Chondrocyte (in vitro differentiated cells): Measurements from ENCODE around the gene VPS13C. TPM values are rescaled to one million over a fixed set of nuclear protein-coding genes. Genes with fewer than 3 reads are reported as not detected.

Experiments used
- DNase-seq: peaks from one replicate; pipeline ENCODE4 v3.0.0; 2021; ENCODE audit warnings: mixed read lengths, low spot score
- H3K27ac Mint-ChIP-seq: one replicate; pipeline ENCODE4 v1.8.0; 2021; ENCODE audit warnings: mild to moderate bottlenecking, moderate library complexity, mixed read lengths; ENCODE audit not compliant: unreplicated experiment
- H3K27me3 Mint-ChIP-seq: 2 replicates; pipeline ENCODE4 v1.8.0; 2021; ENCODE audit warnings: low read depth, mixed read lengths
- H3K36me3 Mint-ChIP-seq: 2 replicates; pipeline ENCODE4 v1.8.0; 2021; ENCODE audit warnings: low read depth, mixed read lengths
- H3K4me1 Mint-ChIP-seq: 2 replicates; pipeline ENCODE4 v1.8.0; 2021; ENCODE audit warnings: low read depth, mild to moderate bottlenecking, mixed read lengths
- H3K4me3 Mint-ChIP-seq: one replicate; pipeline ENCODE4 v1.8.0; 2021; ENCODE audit warnings: mild to moderate bottlenecking, moderate library complexity, mixed read lengths; ENCODE audit not compliant: unreplicated experiment
- H3K9me3 Mint-ChIP-seq: 2 replicates; pipeline ENCODE4 v1.8.0; 2021; ENCODE audit warnings: low read depth, mixed read lengths
- long read RNA-seq: library from polyadenylated mRNA; stranded (forward); transcript quantifications from one replicate; pipeline ENCODE4 v2.0.0, GENCODE V29; 2021
- total RNA-seq: library from RNA; stranded (reverse); gene quantifications from 3 replicates; pipeline ENCODE4 v1.2.1, GENCODE V29; 2021
- TF ChIP-seq, protein P1 (sequence below): fragments of 200-600 bp; sonication (generic); IDR thresholded peaks from 2 replicates; pipeline ENCODE4 v1.5.0; 2021; ENCODE audit warnings: antibody characterized with exemption, mild to moderate bottlenecking, moderate library complexity

Gene VPS13C, protein sequence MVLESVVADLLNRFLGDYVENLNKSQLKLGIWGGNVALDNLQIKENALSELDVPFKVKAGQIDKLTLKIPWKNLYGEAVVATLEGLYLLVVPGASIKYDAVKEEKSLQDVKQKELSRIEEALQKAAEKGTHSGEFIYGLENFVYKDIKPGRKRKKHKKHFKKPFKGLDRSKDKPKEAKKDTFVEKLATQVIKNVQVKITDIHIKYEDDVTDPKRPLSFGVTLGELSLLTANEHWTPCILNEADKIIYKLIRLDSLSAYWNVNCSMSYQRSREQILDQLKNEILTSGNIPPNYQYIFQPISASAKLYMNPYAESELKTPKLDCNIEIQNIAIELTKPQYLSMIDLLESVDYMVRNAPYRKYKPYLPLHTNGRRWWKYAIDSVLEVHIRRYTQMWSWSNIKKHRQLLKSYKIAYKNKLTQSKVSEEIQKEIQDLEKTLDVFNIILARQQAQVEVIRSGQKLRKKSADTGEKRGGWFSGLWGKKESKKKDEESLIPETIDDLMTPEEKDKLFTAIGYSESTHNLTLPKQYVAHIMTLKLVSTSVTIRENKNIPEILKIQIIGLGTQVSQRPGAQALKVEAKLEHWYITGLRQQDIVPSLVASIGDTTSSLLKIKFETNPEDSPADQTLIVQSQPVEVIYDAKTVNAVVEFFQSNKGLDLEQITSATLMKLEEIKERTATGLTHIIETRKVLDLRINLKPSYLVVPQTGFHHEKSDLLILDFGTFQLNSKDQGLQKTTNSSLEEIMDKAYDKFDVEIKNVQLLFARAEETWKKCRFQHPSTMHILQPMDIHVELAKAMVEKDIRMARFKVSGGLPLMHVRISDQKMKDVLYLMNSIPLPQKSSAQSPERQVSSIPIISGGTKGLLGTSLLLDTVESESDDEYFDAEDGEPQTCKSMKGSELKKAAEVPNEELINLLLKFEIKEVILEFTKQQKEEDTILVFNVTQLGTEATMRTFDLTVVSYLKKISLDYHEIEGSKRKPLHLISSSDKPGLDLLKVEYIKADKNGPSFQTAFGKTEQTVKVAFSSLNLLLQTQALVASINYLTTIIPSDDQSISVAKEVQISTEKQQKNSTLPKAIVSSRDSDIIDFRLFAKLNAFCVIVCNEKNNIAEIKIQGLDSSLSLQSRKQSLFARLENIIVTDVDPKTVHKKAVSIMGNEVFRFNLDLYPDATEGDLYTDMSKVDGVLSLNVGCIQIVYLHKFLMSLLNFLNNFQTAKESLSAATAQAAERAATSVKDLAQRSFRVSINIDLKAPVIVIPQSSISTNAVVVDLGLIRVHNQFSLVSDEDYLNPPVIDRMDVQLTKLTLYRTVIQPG (N-terminal part only)
- 46.0 to 53.0 TPM (median 49.2 TPM) in 3 replicates for total RNA-seq
- long read RNA-seq, partial matches to known transcripts: 6 of 7 reads
- long read RNA-seq, other reads (novel, unspliced or antisense): 1 of 7 reads

DNA sequence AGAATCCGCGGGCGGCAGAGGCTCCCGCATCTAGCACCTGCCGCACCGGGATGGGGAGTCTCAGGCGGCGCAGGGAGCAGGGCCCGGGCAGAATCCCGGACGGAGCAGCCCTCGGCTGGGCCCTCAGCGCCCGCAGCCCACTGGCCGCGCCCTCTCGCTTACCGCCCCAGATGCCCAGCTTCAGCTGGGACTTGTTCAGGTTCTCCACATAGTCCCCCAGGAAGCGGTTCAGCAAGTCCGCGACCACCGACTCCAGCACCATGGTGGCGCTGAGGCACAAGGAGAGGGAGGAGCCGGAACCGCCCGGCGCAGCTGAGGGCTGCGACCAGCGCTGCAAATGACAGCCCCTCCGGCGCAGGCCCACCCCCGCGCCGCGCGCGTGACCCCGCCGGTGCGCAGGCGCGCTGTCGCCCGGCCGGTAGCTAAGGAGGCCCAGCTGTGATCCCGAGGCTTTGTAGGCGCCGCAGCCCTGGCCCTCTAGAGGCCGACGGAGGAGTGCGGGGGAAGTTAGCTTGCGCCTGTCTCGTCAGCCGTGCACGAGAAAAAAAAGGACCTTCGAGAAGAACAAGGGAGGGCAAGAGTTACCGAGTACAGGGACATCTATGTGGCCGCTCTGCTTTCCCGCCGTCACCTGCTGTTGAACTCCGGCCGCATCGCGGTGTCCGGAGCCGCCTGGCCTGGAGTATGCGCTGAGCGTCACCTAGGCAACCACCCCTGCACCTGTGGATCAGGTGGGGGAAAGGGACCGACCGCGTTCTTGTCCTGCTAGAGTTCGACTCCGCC lies at the start of gene VPS13C:
TSS of gene VPS13C (minus strand) at position 335 of the 783 bp plus-strand sequence. CDS start at position 262, 73 bp downstream.
- peaks cover 3% of the 10 kb centered on the region for H3K27me3 Mint-ChIP-seq
- H3K36me3 Mint-ChIP-seq: no peaks in the 10 kb centered on the region
- peak within 1 kb of the TSS; percentile 91 for H3K27ac Mint-ChIP-seq
- DNase-seq: peak; percentile 94
- H3K4me1 Mint-ChIP-seq: peaks cover 43% of the 10 kb centered on the region
- no peaks in the 10 kb centered on the region for H3K9me3 Mint-ChIP-seq
- TF ChIP-seq, protein P1, sequence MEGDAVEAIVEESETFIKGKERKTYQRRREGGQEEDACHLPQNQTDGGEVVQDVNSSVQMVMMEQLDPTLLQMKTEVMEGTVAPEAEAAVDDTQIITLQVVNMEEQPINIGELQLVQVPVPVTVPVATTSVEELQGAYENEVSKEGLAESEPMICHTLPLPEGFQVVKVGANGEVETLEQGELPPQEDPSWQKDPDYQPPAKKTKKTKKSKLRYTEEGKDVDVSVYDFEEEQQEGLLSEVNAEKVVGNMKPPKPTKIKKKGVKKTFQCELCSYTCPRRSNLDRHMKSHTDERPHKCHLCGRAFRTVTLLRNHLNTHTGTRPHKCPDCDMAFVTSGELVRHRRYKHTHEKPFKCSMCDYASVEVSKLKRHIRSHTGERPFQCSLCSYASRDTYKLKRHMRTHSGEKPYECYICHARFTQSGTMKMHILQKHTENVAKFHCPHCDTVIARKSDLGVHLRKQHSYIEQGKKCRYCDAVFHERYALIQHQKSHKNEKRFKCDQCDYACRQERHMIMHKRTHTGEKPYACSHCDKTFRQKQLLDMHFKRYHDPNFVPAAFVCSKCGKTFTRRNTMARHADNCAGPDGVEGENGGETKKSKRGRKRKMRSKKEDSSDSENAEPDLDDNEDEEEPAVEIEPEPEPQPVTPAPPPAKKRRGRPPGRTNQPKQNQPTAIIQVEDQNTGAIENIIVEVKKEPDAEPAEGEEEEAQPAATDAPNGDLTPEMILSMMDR: peak; percentile 84
- peak within 1 kb of the TSS; percentile 91 for H3K4me3 Mint-ChIP-seq

GRCh38 chr15:62109437-62109836 lies 49.2 kb upstream of the VPS13C start:
- no peak for DNase-seq
- H3K4me1 Mint-ChIP-seq: peaks cover 38% of the 10 kb centered on the region
- TF ChIP-seq, protein P1: no peak
- H3K9me3 Mint-ChIP-seq: no peaks in the 10 kb centered on the region
- H3K27me3 Mint-ChIP-seq: no peaks in the 10 kb centered on the region
- H3K4me3 Mint-ChIP-seq: no peak overlapping the region
- no peaks in the 10 kb centered on the region for H3K36me3 Mint-ChIP-seq
- H3K27ac Mint-ChIP-seq: no peak overlapping the region

DNA sequence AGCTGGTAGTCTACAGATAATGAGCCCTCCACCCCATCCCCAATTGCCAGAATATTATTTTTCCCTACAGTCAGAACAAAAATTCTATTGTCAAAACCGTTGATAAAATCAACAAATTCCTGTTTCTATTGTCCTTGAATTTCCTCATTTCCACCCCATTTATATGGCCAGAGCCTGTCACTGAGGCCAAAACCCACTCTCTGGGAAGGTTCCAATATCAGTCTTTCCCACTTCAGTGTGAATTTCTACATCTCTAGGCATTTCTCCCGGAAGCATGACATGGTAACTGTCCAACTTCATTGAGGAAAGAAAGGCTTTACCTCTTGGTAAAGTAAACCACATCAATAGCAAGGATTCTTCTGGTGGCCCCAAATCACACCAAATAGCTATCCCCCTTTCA lies 48.2 kb upstream of the VPS13C start:
- H3K9me3 Mint-ChIP-seq: no peaks in the 10 kb centered on the region
- H3K36me3 Mint-ChIP-seq: no peaks in the 10 kb centered on the region
- no peaks in the 10 kb centered on the region for H3K27me3 Mint-ChIP-seq
- H3K27ac Mint-ChIP-seq: no peak overlapping the region
- TF ChIP-seq, protein P1: no peak
- no peak overlapping the region for H3K4me3 Mint-ChIP-seq
- H3K4me1 Mint-ChIP-seq: peaks cover 37% of the 10 kb centered on the region
- DNase-seq: no peak

GRCh38 chr15:62107571-62108121 lies 47.4 kb upstream of the VPS13C start:
- TF ChIP-seq, protein P1: no peak
- H3K27me3 Mint-ChIP-seq: no peaks in the 10 kb centered on the region
- no peaks in the 10 kb centered on the region for H3K9me3 Mint-ChIP-seq
- no peak overlapping the region for H3K4me3 Mint-ChIP-seq
- DNase-seq: no peak
- H3K36me3 Mint-ChIP-seq: no peaks in the 10 kb centered on the region
- H3K27ac Mint-ChIP-seq: peak overlapping the region; percentile 28
- peaks cover 29% of the 10 kb centered on the region for H3K4me1 Mint-ChIP-seq
